MCF 10A (cell line): ENCODE results near the gene PRRT3. TPM values are rescaled to one million over a fixed set of nuclear protein-coding genes. Genes with fewer than 3 reads are reported as not detected.

Experiments used
- Bru-seq: library from RNA; stranded (reverse); fragments of 400-500 nt; gene quantifications from one replicate; lab custom pipeline; 2021; lab: Mats Ljungman, UMichigan
- BruChase-seq, 2 experiments: library from RNA; stranded (reverse); fragments of 400-500 nt; gene quantifications; one replicate each; lab custom pipeline; 2021; lab: Mats Ljungman, UMichigan
- BruUV-seq: library from RNA; stranded (reverse); fragments of 400-500 nt; replicated peaks from 2 replicates; lab custom pipeline; 2021; lab: Mats Ljungman, UMichigan
- CTCF ChIA-PET: fragments of 300-600 bp; sonication (Branson Sonifier 250); formaldehyde crosslinking; extraction: SDS; loops from one replicate; lab custom pipeline; 2021; ENCODE audit warnings: antibody characterized with exemption, inconsistent platforms; lab: Yijun Ruan, JAX
- POLR2A ChIA-PET: fragments of 300-600, 350-650 bp; sonication (Branson Sonifier 250); formaldehyde crosslinking; extraction: SDS; loops from one replicate; lab custom pipeline; 2020; ENCODE audit warnings: antibody characterized with exemption, inconsistent platforms; lab: Yijun Ruan, JAX
- DNase-seq: peaks from one replicate; pipeline ENCODE4 v3.0.0-alpha.2; 2018; ENCODE audit not compliant: unreplicated experiment
- H3K27ac Mint-ChIP-seq: one replicate; pipeline ENCODE4 v1.8.0; 2022; ENCODE audit warnings: mild to moderate bottlenecking, low read depth, mixed read lengths; ENCODE audit not compliant: unreplicated experiment
- H3K27me3 Mint-ChIP-seq: one replicate; pipeline ENCODE4 v1.8.0; 2022; ENCODE audit warnings: mixed read lengths; ENCODE audit not compliant: insufficient read depth, unreplicated experiment
- H3K36me3 Mint-ChIP-seq: one replicate; pipeline ENCODE4 v1.8.0; 2022; ENCODE audit warnings: mild to moderate bottlenecking, moderate library complexity, mixed read lengths; ENCODE audit not compliant: insufficient read depth, unreplicated experiment
- H3K4me1 Mint-ChIP-seq: one replicate; pipeline ENCODE4 v1.8.0; 2022; ENCODE audit warnings: mixed read lengths; ENCODE audit not compliant: insufficient read depth, unreplicated experiment
- H3K4me3 Mint-ChIP-seq: one replicate; pipeline ENCODE4 v1.8.0; 2022; ENCODE audit warnings: mild to moderate bottlenecking, moderate library complexity, mixed read lengths; ENCODE audit not compliant: unreplicated experiment
- H3K9me3 Mint-ChIP-seq: one replicate; pipeline ENCODE4 v1.8.0; 2022; ENCODE audit warnings: mixed read lengths; ENCODE audit not compliant: unreplicated experiment
- CTCF ChIP-seq: fragments of 200-600 bp; IDR thresholded peaks from one replicate; pipeline ENCODE4 v1.8.0; 2022; ENCODE audit warnings: antibody characterized with exemption, mild to moderate bottlenecking; ENCODE audit not compliant: unreplicated experiment
- intact Hi-C: fragments of 100-400 bp; cut with micrococcal nuclease; formaldehyde crosslinking; loops from 2 replicates; pipeline ENCODE4 v1.14.1; 2022
- long read RNA-seq: library from polyadenylated mRNA; stranded (forward); transcript quantifications from one replicate; pipeline ENCODE4 v2.0.0, GENCODE V29; 2022
- total RNA-seq: library from RNA; stranded (reverse); gene quantifications from 2 replicates; pipeline ENCODE4 v1.2.3, GENCODE V29; 2022

The PRRT3 gene
- total RNA-seq (0.83 and 1.3 TPM in 2 replicates), Bru-seq, nascent RNA (percentile 35 among the genes with signal in this experiment), BruChase-seq, experiment 1, labeled RNA remaining after a 6-hour chase (percentile 49 among the genes with signal in this experiment), BruChase-seq, experiment 2, labeled RNA remaining after a 2-hour chase (percentile 35 among the genes with signal in this experiment)
- long read RNA-seq, partial matches to known transcripts = 4 of 11 reads
- long read RNA-seq, other reads (novel, unspliced or antisense) = 7 of 11 reads

- Mint-ChIP-seq H3K4me1 (no peaks in the 10 kb centered on the region), H3K27ac (no peak within 1 kb of the TSS), H3K4me3 (peak within 1 kb of the TSS; percentile 55), H3K9me3 (no peaks in the 10 kb centered on the region), H3K27me3 (no peaks in the 10 kb centered on the region), H3K36me3 (no peaks in the 10 kb centered on the region)
- peak; percentile 23 for DNase-seq
- CTCF ChIA-PET = interaction anchor here (0.7 kb wide), 2 partner anchors 9 to 126 kb away, joined by 4 to 6 read pairs; no protein-coding TSS in a partner anchor
- no TSS peak for BruUV-seq
- TF ChIP-seq CTCF = no peak
- POLR2A ChIA-PET = interaction anchor here (0.6 to 1.2 kb wide), 3 partner anchors 18 to 64 kb away, joined by 3 read pairs; partner anchors contain the start of genes CRELD1 and IL17RC
- intact Hi-C loops = no loop called here
These were observed at the start of gene PRRT3 for GRCh38 chr3:9951962-9952805. TSS of gene PRRT3 (minus strand) at chr3:9952408. CDS start at chr3:9950115, 2,293 bp downstream.

DNA sequence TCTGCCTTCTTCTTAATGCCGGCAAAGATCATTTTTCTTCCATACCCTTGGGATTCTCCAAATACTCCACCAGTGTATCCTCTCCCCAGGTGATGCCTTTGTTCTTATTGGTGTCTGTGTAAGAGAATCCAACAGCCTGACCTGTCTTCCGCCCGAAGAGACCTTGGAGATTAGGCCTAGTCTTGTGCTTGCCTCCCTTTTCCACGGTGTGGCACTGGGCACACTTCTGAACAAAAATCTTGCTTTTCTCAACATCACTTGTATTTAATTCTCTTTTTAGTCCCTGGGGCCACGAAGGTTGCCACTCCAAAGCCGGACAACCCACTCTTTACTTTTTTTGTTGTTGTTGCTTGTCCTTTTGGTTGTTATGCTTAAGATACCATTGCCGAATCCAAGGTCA is 48.5 kb upstream of the PRRT3 start:
- intact Hi-C loops = no loop called here
- DNase-seq = no peak
- no peak for TF ChIP-seq CTCF
- Mint-ChIP-seq H3K9me3 (no peaks in the 10 kb centered on the region), H3K4me1 (no peaks in the 10 kb centered on the region), H3K4me3 (no peak overlapping the region), H3K27me3 (no peaks in the 10 kb centered on the region), H3K27ac (no peak overlapping the region), H3K36me3 (peaks cover 52% of the 10 kb centered on the region)
- ChIA-PET CTCF (no interaction called here), POLR2A (interaction anchor here (1.7 kb wide), 1 partner anchor 13 kb away, joined by 7 read pairs; no protein-coding TSS in a partner anchor)
- no TSS peak for BruUV-seq

GRCh38 chr3:9994086-9994844 is 42.1 kb upstream of the PRRT3 start:
- Mint-ChIP-seq H3K9me3 (no peaks in the 10 kb centered on the region), H3K4me3 (peak overlapping the region; percentile 71), H3K27ac (peak overlapping the region; percentile 92), H3K4me1 (peaks cover 18% of the 10 kb centered on the region), H3K27me3 (no peaks in the 10 kb centered on the region), H3K36me3 (peaks cover 21% of the 10 kb centered on the region)
- TSS peak; percentile 20 for BruUV-seq
- ChIA-PET CTCF (interaction anchor here (0.6 to 0.8 kb wide), 3 partner anchors 12 to 119 kb away, joined by 3 to 5 read pairs (median 5); no protein-coding TSS in a partner anchor), POLR2A (interaction anchor here (0.6 to 3.1 kb wide), 24 partner anchors 8 to 599 kb away, joined by 3 to 39 read pairs (median 4); partner anchors contain the start of genes ARPC4, CRELD1, EMC3 and FANCD2)
- TF ChIP-seq CTCF = no peak
- intact Hi-C loops = loop anchor here (5.0 kb wide), 1 partner anchor 37 kb away; no protein-coding TSS in a partner anchor
- peak; percentile 93 for DNase-seq
